GM21447 (cell line): ENCODE measurements around the gene TIMM50.

Source experiments
- ATAC-seq: cut with Tn5 transposase; IDR thresholded peaks from one replicate; pipeline ENCODE4 v1.9.1; 2021; ENCODE audit not compliant: unreplicated experiment

Gene TIMM50

GRCh38 chr19:39498798-39499642 is 18.4 kb downstream of the TIMM50 start, which contains the start of gene DLL3:
TSS of gene DLL3 (plus strand) at chr19:39498947. CDS start at chr19:39498975, 28 bp downstream.
- no peak for ATAC-seq

- ATAC-seq: no peak
These were observed 19.3 kb downstream of the TIMM50 start for GRCh38 chr19:39499932-39500331.

GRCh38 chr19:39500543-39500942 is 19.9 kb downstream of the TIMM50 start:
- no peak for ATAC-seq

GRCh38 chr19:39501340-39501739 is 20.7 kb downstream of the TIMM50 start:
- ATAC-seq: no peak

GRCh38 chr19:39502640-39503417 is 22.2 kb downstream of the TIMM50 start:
- ATAC-seq: no peak

GRCh38 chr19:39506598-39506943 is 25.9 kb downstream of the TIMM50 start:
- ATAC-seq: no peak

- ATAC-seq: no peak
These were observed 26.5 kb downstream of the TIMM50 start for GRCh38 chr19:39506944-39507714.

GRCh38 chr19:39507715-39508364 is 27.2 kb downstream of the TIMM50 start:
- ATAC-seq: no peak

GRCh38 chr19:39508629-39509028 is 28.0 kb downstream of the TIMM50 start:
- no peak for ATAC-seq

- no peak for ATAC-seq
These were observed 28.6 kb downstream of the TIMM50 start for GRCh38 chr19:39509233-39509632.

- ATAC-seq: no peak
These were observed 32.4 kb downstream of the TIMM50 start for GRCh38 chr19:39512988-39513387.

- ATAC-seq: no peak
These were observed 34.4 kb downstream of the TIMM50 start, which contains the start of gene SELENOV for GRCh38 chr19:39514840-39515550. TSS of gene SELENOV (plus strand) at chr19:39515139. CDS start at chr19:39515213, 74 bp downstream.

GRCh38 chr19:39515551-39516191 is 35.0 kb downstream of the TIMM50 start:
- ATAC-seq: no peak

GRCh38 chr19:39516270-39516669 is 35.6 kb downstream of the TIMM50 start:
- ATAC-seq: no peak

GRCh38 chr19:39517432-39517831 is 36.8 kb downstream of the TIMM50 start:
- no peak for ATAC-seq

GRCh38 chr19:39518458-39518857 is 37.8 kb downstream of the TIMM50 start:
- no peak for ATAC-seq

GRCh38 chr19:39518975-39519374 is 38.3 kb downstream of the TIMM50 start:
- ATAC-seq: no peak

GRCh38 chr19:39520541-39521484 is 40.2 kb downstream of the TIMM50 start:
- ATAC-seq: no peak

GRCh38 chr19:39524495-39524894 is 43.9 kb downstream of the TIMM50 start:
- no peak for ATAC-seq
